ENCODE results near the gene VAV3.

GRCh38 chr1:107691540-107691939 is 273.4 kb downstream of the VAV3 start:
- TF ChIP-seq CTCF (optimal IDR thresholded peaks at IDR 0.05 in 1 of 3, IDR thresholded peaks at IDR 0.05 in 1 of 3, conservative IDR thresholded peaks at IDR 0.05 in 1 of 3; ENCODE audit: extremely low read depth in 1 of 3, insufficient read depth in 2 of 3, low read length in 3 of 3) (no peak), EZH2 (IDR thresholded peaks at IDR 0.05; ENCODE audit: low read length) (no peak)
